ENCODE data around the gene MYF5. TPM values are rescaled to one million over a fixed set of nuclear protein-coding genes. Genes with fewer than 3 reads are reported as not detected.

Gene MYF5
- total RNA-seq, 6 experiments from 2014 or later, result not detected

GRCh38 chr12:80710727-80711449, 5.8 kb upstream of the MYF5 start:
- ATAC-seq, result no peak
- WGBS (ENCODE audit: insufficient coverage, low coverage, low lambda C conversion rate, missing lambda C conversion rate), result 93% methylated on average over 1 of the region's 1 CpG
- TF ChIP-seq POLR2A (IDR thresholded peaks at IDR 0.05) (no peak), CTCF (IDR thresholded peaks at IDR 0.05) (no peak)
- no peaks in the 10 kb centered on the region for H3K36me3 ChIP-seq
- H3K4me1 ChIP-seq, result no peaks in the 10 kb centered on the region
- intact Hi-C loops (cut with DNase I), result no loop called here
- no peak overlapping the region for H3K4me3 ChIP-seq
- no peak for DNase-seq
- no peaks in the 10 kb centered on the region for H3K9me3 ChIP-seq
- H3K27me3 ChIP-seq, result no peaks in the 10 kb centered on the region
- no peak overlapping the region for H3K27ac ChIP-seq

GRCh38 chr12:80711866-80712265, 4.8 kb upstream of the MYF5 start:
- 73% methylated on average over 1 of the region's 1 CpG for WGBS (ENCODE audit: insufficient coverage, low coverage, low lambda C conversion rate, missing lambda C conversion rate)
- no peak overlapping the region for H3K27ac ChIP-seq

GRCh38 chr12:80712866-80713265, 3.8 kb upstream of the MYF5 start:
- ATAC-seq (no peak), DNase-seq (no peak)
- H3K36me3 ChIP-seq, result no peaks in the 10 kb centered on the region
- H3K4me1 ChIP-seq, result no peaks in the 10 kb centered on the region
- no peaks in the 10 kb centered on the region for H3K9me3 ChIP-seq
- TF ChIP-seq POLR2A (IDR thresholded peaks at IDR 0.05) (no peak), CTCF (IDR thresholded peaks at IDR 0.05) (no peak)
- no peak overlapping the region for H3K4me3 ChIP-seq
- no peak overlapping the region for H3K27ac ChIP-seq
- H3K27me3 ChIP-seq, result no peaks in the 10 kb centered on the region
- intact Hi-C loops (cut with DNase I), result no loop called here

More at GRCh38 chr12:80711866-80712265, 4.8 kb upstream of the MYF5 start:
- Histone ChIP-seq H3K36me3 (no peaks in the 10 kb centered on the region), H3K4me3 (no peak overlapping the region), H3K27me3 (no peaks in the 10 kb centered on the region), H3K4me1 (no peaks in the 10 kb centered on the region), H3K9me3 (no peaks in the 10 kb centered on the region)
- ATAC-seq (no peak), DNase-seq (no peak)
- intact Hi-C loops (cut with DNase I), result no loop called here
- no peak for TF ChIP-seq POLR2A (IDR thresholded peaks at IDR 0.05)
- TF ChIP-seq CTCF (IDR thresholded peaks at IDR 0.05), result no peak

GRCh38 chr12:80713419-80713818, 3.3 kb upstream of the MYF5 start:
- Histone ChIP-seq H3K9me3 (no peaks in the 10 kb centered on the region), H3K4me3 (no peak overlapping the region), H3K27ac (no peak overlapping the region), H3K27me3 (no peaks in the 10 kb centered on the region), H3K4me1 (no peaks in the 10 kb centered on the region), H3K36me3 (no peaks in the 10 kb centered on the region)
- 52% methylated on average over 4 of the region's 4 CpGs for WGBS (ENCODE audit: insufficient coverage, low coverage, low lambda C conversion rate, missing lambda C conversion rate)
- intact Hi-C loops (cut with DNase I), result no loop called here
- ATAC-seq (no peak), DNase-seq (no peak)
- TF ChIP-seq CTCF (IDR thresholded peaks at IDR 0.05) (no peak), POLR2A (IDR thresholded peaks at IDR 0.05) (no peak)

Measured in right lobe of liver (tissue), 6 donors.